Mesendoderm (in vitro differentiated cells): Measurements from ENCODE around the gene CRYL1.
A peak's percentile ranks its signal among the peaks of the same experiment; 100 is the strongest.

Experiments
- DNase-seq: peaks from one replicate; pipeline ENCODE4 v3.0.0; 2013
- H2AK5ac ChIP-seq: 2 replicates; pipeline ENCODE4 v1.6.1; 2013; ENCODE audit warnings: low read length, inconsistent platforms
- H2BK120ac ChIP-seq: 2 replicates; pipeline ENCODE4 v1.6.1; 2013; ENCODE audit warnings: low read depth, mild to moderate bottlenecking, low read length, moderate library complexity, mixed read lengths
- H2BK15ac ChIP-seq: replicated peaks from 2 replicates; pipeline ENCODE4 v1.6.1; 2013; ENCODE audit warnings: low read depth, mild to moderate bottlenecking, moderate library complexity
- H2BK5ac ChIP-seq: 2 replicates; pipeline ENCODE4 v1.6.1; 2013; ENCODE audit warnings: low read length, inconsistent platforms
- H3K18ac ChIP-seq: 2 replicates; pipeline ENCODE4 v1.6.1; 2013; ENCODE audit warnings: mild to moderate bottlenecking, low read length, mixed read lengths
- H3K23ac ChIP-seq: one replicate; pipeline ENCODE4 v1.6.1; 2013; ENCODE audit warnings: low read length
- H3K27ac ChIP-seq: 2 replicates; pipeline ENCODE4 v1.5.1; 2013; ENCODE audit warnings: low read depth, mild to moderate bottlenecking, inconsistent platforms, low read length, moderate library complexity
- H3K27me3 ChIP-seq: 2 replicates; pipeline ENCODE4 v1.6.1; 2013; ENCODE audit warnings: low read length, control low read depth, mild to moderate bottlenecking, inconsistent platforms; ENCODE audit not compliant: insufficient read depth, poor library complexity
- H3K36me3 ChIP-seq: 2 replicates; pipeline ENCODE4 v1.6.1; 2013; ENCODE audit warnings: low read length, inconsistent platforms; ENCODE audit not compliant: control insufficient read depth, insufficient read depth
- H3K4ac ChIP-seq: one replicate; pipeline ENCODE4 v1.6.1; 2013; ENCODE audit warnings: low read depth, mild to moderate bottlenecking, low read length, moderate library complexity
- H3K4me1 ChIP-seq: 2 replicates; pipeline ENCODE4 v1.6.1; 2013; ENCODE audit warnings: low read depth, low read length, inconsistent platforms; ENCODE audit not compliant: control insufficient read depth
- H3K4me2 ChIP-seq: 2 replicates; pipeline ENCODE4 v1.6.1; 2013; ENCODE audit warnings: low read length
- H3K4me3 ChIP-seq: 2 replicates; pipeline ENCODE4 v1.5.1; 2013; ENCODE audit warnings: mild to moderate bottlenecking, low read length
- H3K56ac ChIP-seq: one replicate; pipeline ENCODE4 v1.6.1; 2013; ENCODE audit warnings: low read length
- H3K79me1 ChIP-seq: 2 replicates; pipeline ENCODE4 v1.6.1; 2013; ENCODE audit warnings: low read length, inconsistent platforms
- H3K79me2 ChIP-seq: 2 replicates; pipeline ENCODE4 v1.6.1; 2013; ENCODE audit warnings: mild to moderate bottlenecking, low read length; ENCODE audit not compliant: control insufficient read depth, insufficient read depth
- H3K9ac ChIP-seq: 2 replicates; pipeline ENCODE4 v1.6.1; 2013; ENCODE audit warnings: low read length, inconsistent platforms
- H4K5ac ChIP-seq: one replicate; pipeline ENCODE4 v1.6.1; 2013; ENCODE audit warnings: low read length
- H4K8ac ChIP-seq: one replicate; pipeline ENCODE4 v1.6.1; 2013; ENCODE audit warnings: low read depth, mild to moderate bottlenecking, control low read depth, low read length, moderate library complexity
- WGBS: extraction: QIAGEN DNeasy Blood & Tissue Kit; methylation state at CpG from one replicate; pipeline ENCODE4 v1.1.7; 2013; ENCODE audit warnings: low lambda C conversion rate, missing lambda C conversion rate; ENCODE audit not compliant: insufficient coverage; ENCODE audit errors: extremely low coverage; 5-methylcytosine and 5-hydroxymethylcytosine counted together

CRYL1 gene

DNA sequence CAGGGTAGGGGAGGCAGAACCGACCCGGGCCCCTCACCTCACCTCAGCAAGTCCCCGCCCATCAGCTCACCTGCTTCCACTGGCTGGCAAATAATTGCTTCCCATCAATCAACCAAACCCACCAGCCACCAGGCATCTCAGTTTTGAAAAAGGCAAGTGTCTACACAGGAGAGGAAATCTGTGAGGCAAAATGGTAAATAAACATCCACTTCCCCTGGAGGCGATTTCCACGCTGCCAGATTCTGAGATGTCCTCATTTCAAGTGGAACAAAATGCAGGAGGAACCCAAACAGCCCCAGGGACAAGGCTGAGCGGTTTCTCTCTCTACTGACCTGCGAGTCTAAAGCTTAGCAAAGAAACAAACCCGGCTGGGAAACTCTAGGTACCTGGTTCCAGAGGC is 117.5 kb downstream of the CRYL1 start:
- no peak for DNase-seq
- H2BK15ac ChIP-seq, result no peak overlapping the region

GRCh38 chr13:20407759-20408158 is 117.9 kb downstream of the CRYL1 start:
- Histone ChIP-seq H3K79me2 (no peaks in the 10 kb centered on the region), H2AK5ac (no peak overlapping the region), H3K27ac (no peak overlapping the region), H4K8ac (no peak overlapping the region), H4K5ac (no peak overlapping the region), H3K27me3 (no peaks in the 10 kb centered on the region), H3K4me3 (no peak overlapping the region), H3K4me1 (no peaks in the 10 kb centered on the region), H3K9ac (no peak overlapping the region), H3K4ac (no peak overlapping the region), H3K56ac (no peak overlapping the region), H3K23ac (no peak overlapping the region), H3K79me1 (no peaks in the 10 kb centered on the region), H3K18ac (no peak overlapping the region), H2BK15ac (no peak overlapping the region), H3K36me3 (no peaks in the 10 kb centered on the region), H2BK5ac (no peak overlapping the region), H3K4me2 (no peak overlapping the region), H2BK120ac (no peak overlapping the region)
- DNase-seq, result no peak
- WGBS, result no CpG with 5 or more reads among the region's 5 CpGs

More for the DNA sequence above, 117.5 kb downstream of the CRYL1 start:
- Histone ChIP-seq H3K4me1 (no peaks in the 10 kb centered on the region), H3K79me1 (no peaks in the 10 kb centered on the region), H3K23ac (no peak overlapping the region), H3K18ac (no peak overlapping the region), H3K4me3 (no peak overlapping the region), H4K8ac (no peak overlapping the region), H2BK5ac (no peak overlapping the region), H3K4me2 (no peak overlapping the region), H4K5ac (no peak overlapping the region), H2BK120ac (no peak overlapping the region), H3K56ac (no peak overlapping the region), H3K9ac (no peak overlapping the region), H3K79me2 (no peaks in the 10 kb centered on the region), H2AK5ac (no peak overlapping the region), H3K27me3 (no peaks in the 10 kb centered on the region), H3K27ac (no peak overlapping the region), H3K36me3 (no peaks in the 10 kb centered on the region), H3K4ac (no peak overlapping the region)
- WGBS, result no CpG with 5 or more reads among the region's 8 CpGs

DNA sequence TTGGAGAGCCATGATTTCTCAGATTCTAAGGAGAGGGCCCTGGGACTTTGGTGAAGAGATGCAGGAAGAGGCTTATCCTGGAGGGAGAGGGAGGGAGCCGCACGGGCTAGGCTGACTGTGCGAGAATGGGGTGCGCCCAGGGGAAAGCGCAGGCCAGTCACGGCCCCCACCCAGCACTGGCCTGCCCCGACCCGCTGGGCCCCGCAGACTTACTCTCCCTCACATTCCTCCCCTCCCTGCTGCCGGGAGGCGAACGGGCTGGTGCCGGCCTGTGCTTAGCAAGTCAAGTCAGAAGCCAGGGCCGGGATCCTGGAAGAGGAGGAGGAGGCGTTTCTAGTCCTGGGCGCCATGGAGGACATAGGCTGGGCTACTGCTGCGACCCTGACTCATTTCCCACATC is 120.0 kb downstream of the CRYL1 start:
- Histone ChIP-seq H3K9ac (peak overlapping the region; percentile 57), H3K4me2 (peak overlapping the region; percentile 25), H2BK5ac (no peak overlapping the region), H3K56ac (peak overlapping the region; percentile 85), H3K23ac (peak overlapping the region; percentile 6), H3K36me3 (no peaks in the 10 kb centered on the region), H4K8ac (no peak overlapping the region), H2AK5ac (no peak overlapping the region), H4K5ac (no peak overlapping the region), H3K4me1 (peaks cover 4% of the 10 kb centered on the region), H3K4me3 (no peak overlapping the region), H3K27ac (no peak overlapping the region), H3K79me2 (no peaks in the 10 kb centered on the region), H3K79me1 (no peaks in the 10 kb centered on the region), H3K18ac (no peak overlapping the region), H3K4ac (no peak overlapping the region), H2BK15ac (no peak overlapping the region), H3K27me3 (no peaks in the 10 kb centered on the region), H2BK120ac (no peak overlapping the region)
- WGBS, result no CpG with 5 or more reads among the region's 17 CpGs
- peak; percentile 70 for DNase-seq

DNA sequence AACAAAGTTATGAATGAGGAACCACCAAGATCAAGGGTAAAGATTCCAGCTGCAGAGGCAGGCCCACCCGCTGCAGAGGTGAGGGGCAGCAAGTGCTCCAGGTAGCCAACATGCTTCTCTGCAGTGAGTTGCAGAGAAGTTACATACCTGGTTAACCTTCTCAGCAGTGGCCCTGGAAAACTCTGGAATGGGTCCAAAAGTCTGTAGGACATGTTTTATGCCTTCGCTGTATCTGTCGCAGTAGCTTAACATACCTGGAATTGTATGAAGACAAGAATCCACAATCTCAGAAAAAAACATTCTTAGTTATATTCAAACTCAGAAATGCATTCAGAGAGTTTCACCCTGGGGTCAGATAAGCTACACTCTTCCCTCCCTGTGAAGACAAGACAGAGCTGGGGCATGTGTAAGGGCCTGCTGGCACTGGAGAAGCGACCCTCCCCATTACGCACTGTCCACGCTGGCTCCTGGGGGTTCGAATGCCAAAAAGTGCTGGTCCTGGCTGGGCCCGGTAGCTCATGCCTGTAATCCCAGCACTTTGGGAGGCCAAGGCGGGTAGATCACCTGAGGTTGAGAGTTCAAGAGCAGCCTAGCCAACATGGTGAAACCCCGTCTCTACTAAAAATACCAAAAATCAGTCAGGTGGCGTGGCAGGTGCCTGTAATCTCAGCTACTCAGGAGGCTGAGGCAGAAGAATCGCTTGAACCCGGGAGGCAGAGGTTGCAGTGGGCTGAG is 121.0 kb downstream of the CRYL1 start:
- H2BK120ac ChIP-seq, result no peak overlapping the region
- H4K8ac ChIP-seq, result no peak overlapping the region
- no peak overlapping the region for H3K9ac ChIP-seq
- no peak overlapping the region for H2BK5ac ChIP-seq
- no peak overlapping the region for H4K5ac ChIP-seq
- H2AK5ac ChIP-seq, result no peak overlapping the region
- no peak for DNase-seq
- no peak overlapping the region for H3K27ac ChIP-seq
- H3K23ac ChIP-seq, result no peak overlapping the region
- H2BK15ac ChIP-seq, result no peak overlapping the region
- H3K4ac ChIP-seq, result no peak overlapping the region
- no peaks in the 10 kb centered on the region for H3K27me3 ChIP-seq
- H3K36me3 ChIP-seq, result no peaks in the 10 kb centered on the region
- no peak overlapping the region for H3K4me3 ChIP-seq
- no peak overlapping the region for H3K18ac ChIP-seq
- WGBS, result no CpG with 5 or more reads among the region's 13 CpGs
- H3K4me2 ChIP-seq, result no peak overlapping the region
- peaks cover 4% of the 10 kb centered on the region for H3K4me1 ChIP-seq
- H3K79me2 ChIP-seq, result no peaks in the 10 kb centered on the region
- H3K56ac ChIP-seq, result no peak overlapping the region
- no peaks in the 10 kb centered on the region for H3K79me1 ChIP-seq

DNA sequence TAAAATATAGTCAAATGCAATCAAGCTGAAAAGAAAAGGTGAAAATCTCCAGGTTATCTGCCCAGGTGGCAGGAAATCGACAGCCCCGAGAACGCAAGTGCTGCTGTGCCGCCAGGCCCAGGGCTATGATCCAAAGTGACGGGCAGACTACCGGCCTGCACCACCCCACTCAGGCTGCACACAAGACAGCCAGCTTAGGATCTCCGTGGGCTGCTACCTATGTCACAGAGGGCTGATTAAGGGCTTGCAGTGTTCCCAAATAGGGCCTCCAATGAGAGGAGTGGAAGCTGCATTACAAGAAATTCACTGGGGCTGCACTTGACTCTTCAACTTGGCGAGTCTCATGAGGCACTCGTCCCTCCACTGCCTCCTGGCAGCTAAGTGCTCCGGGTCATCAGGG is 121.8 kb downstream of the CRYL1 start:
- H3K9ac ChIP-seq, result no peak overlapping the region
- no peak overlapping the region for H3K23ac ChIP-seq
- no peak overlapping the region for H4K5ac ChIP-seq
- no peaks in the 10 kb centered on the region for H3K36me3 ChIP-seq
- no peak for DNase-seq
- no peak overlapping the region for H4K8ac ChIP-seq
- H3K4me1 ChIP-seq, result peaks cover 4% of the 10 kb centered on the region
- H2BK5ac ChIP-seq, result no peak overlapping the region
- no peak overlapping the region for H3K27ac ChIP-seq
- H3K4me2 ChIP-seq, result no peak overlapping the region
- H2BK15ac ChIP-seq, result no peak overlapping the region
- no peak overlapping the region for H3K4me3 ChIP-seq
- WGBS, result no CpG with 5 or more reads among the region's 10 CpGs
- no peak overlapping the region for H3K4ac ChIP-seq
- H2BK120ac ChIP-seq, result no peak overlapping the region
- H3K56ac ChIP-seq, result no peak overlapping the region
- H3K18ac ChIP-seq, result no peak overlapping the region
- H3K79me2 ChIP-seq, result no peaks in the 10 kb centered on the region
- no peaks in the 10 kb centered on the region for H3K27me3 ChIP-seq
- H3K79me1 ChIP-seq, result no peaks in the 10 kb centered on the region
- H2AK5ac ChIP-seq, result no peak overlapping the region

DNA sequence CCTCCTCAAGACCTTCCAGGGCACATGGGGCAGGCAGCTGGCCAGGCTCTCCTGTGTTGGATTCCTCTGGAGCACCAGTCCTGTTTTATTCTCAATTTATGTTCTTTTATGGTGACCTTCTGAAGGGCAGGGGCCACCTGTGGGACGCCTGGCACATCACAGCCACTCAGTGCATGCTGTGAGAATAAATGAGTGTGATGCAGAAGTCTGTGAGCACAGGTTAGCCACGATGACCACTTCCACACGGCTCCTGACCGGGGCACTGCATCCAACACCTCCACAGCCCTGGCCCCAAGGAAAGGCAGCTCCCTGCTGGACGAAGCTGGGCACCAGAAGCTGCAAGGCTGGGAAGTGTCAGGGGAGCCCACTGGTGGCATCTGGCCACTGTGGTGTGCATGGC is 122.8 kb downstream of the CRYL1 start:
- Histone ChIP-seq H3K4ac (no peak overlapping the region), H2BK15ac (no peak overlapping the region), H3K36me3 (no peaks in the 10 kb centered on the region), H3K79me1 (no peaks in the 10 kb centered on the region), H3K4me1 (peaks cover 4% of the 10 kb centered on the region), H4K5ac (no peak overlapping the region), H2BK5ac (no peak overlapping the region), H4K8ac (no peak overlapping the region), H3K9ac (no peak overlapping the region), H3K18ac (no peak overlapping the region), H3K4me2 (no peak overlapping the region), H3K4me3 (no peak overlapping the region), H3K79me2 (no peaks in the 10 kb centered on the region), H3K27me3 (no peaks in the 10 kb centered on the region), H3K23ac (no peak overlapping the region), H3K56ac (no peak overlapping the region), H2BK120ac (no peak overlapping the region), H3K27ac (no peak overlapping the region), H2AK5ac (no peak overlapping the region)
- DNase-seq, result no peak
- WGBS, result no CpG with 5 or more reads among the region's 5 CpGs
